Calu3 (cell line): ENCODE data around the gene ITGA11. TPM values are rescaled to one million over a fixed set of nuclear protein-coding genes. Genes with fewer than 3 reads are reported as not detected.
"Not testable (repeated sequence)": the region's sequence is repeated elsewhere in the genome, so short reads cannot be mapped to it uniquely, and the experiment has no call there.

Source experiments
- BruUV-seq: library from RNA; stranded (reverse); fragments of 400-500 nt; replicated peaks from 2 replicates; lab custom pipeline; 2021; lab: Mats Ljungman, UMichigan
- CTCF ChIA-PET: fragments of 300-600 bp; sonication (Branson Sonifier 250); formaldehyde crosslinking; loops from one replicate; lab custom pipeline; 2022; ENCODE audit warnings: antibody characterized with exemption; lab: Charles Lee
- DNase-seq: peaks from one replicate; pipeline ENCODE4 v3.0.0; 2022
- H3K27ac Mint-ChIP-seq: one replicate; pipeline ENCODE4 v1.8.0; 2022; ENCODE audit warnings: mixed read lengths; ENCODE audit not compliant: unreplicated experiment
- H3K27me3 Mint-ChIP-seq: one replicate; pipeline ENCODE4 v1.8.0; 2022; ENCODE audit warnings: mixed read lengths; ENCODE audit not compliant: unreplicated experiment
- H3K36me3 Mint-ChIP-seq: one replicate; pipeline ENCODE4 v1.8.0; 2022; ENCODE audit warnings: mild to moderate bottlenecking, moderate library complexity, mixed read lengths; ENCODE audit not compliant: insufficient read depth, unreplicated experiment
- H3K4me1 Mint-ChIP-seq: one replicate; pipeline ENCODE4 v1.8.0; 2022; ENCODE audit warnings: mild to moderate bottlenecking, low read depth, mixed read lengths; ENCODE audit not compliant: unreplicated experiment
- H3K4me3 Mint-ChIP-seq: one replicate; pipeline ENCODE4 v1.8.0; 2022; ENCODE audit warnings: mild to moderate bottlenecking, low read depth, moderate library complexity, mixed read lengths; ENCODE audit not compliant: unreplicated experiment
- H3K9me3 Mint-ChIP-seq: one replicate; pipeline ENCODE4 v1.8.0; 2022; ENCODE audit warnings: low read depth, mixed read lengths; ENCODE audit not compliant: unreplicated experiment
- intact Hi-C: fragments of 100-400 bp; cut with micrococcal nuclease; formaldehyde crosslinking; loops from one replicate; pipeline ENCODE4 v1.10.0; 2022; ENCODE audit not compliant: unreplicated experiment
- total RNA-seq: library from RNA; stranded (reverse); gene quantifications from 2 replicates; pipeline ENCODE4 v1.2.3, GENCODE V29; 2022
- TF ChIP-seq, protein P1 (sequence below): fragments of 200-600 bp; IDR thresholded peaks from one replicate; pipeline ENCODE4 v1.8.0; 2022; ENCODE audit warnings: antibody characterized with exemption; ENCODE audit not compliant: unreplicated experiment

ITGA11 gene
- total RNA-seq, 1 experiment from 2014 or later: not detected

DNA sequence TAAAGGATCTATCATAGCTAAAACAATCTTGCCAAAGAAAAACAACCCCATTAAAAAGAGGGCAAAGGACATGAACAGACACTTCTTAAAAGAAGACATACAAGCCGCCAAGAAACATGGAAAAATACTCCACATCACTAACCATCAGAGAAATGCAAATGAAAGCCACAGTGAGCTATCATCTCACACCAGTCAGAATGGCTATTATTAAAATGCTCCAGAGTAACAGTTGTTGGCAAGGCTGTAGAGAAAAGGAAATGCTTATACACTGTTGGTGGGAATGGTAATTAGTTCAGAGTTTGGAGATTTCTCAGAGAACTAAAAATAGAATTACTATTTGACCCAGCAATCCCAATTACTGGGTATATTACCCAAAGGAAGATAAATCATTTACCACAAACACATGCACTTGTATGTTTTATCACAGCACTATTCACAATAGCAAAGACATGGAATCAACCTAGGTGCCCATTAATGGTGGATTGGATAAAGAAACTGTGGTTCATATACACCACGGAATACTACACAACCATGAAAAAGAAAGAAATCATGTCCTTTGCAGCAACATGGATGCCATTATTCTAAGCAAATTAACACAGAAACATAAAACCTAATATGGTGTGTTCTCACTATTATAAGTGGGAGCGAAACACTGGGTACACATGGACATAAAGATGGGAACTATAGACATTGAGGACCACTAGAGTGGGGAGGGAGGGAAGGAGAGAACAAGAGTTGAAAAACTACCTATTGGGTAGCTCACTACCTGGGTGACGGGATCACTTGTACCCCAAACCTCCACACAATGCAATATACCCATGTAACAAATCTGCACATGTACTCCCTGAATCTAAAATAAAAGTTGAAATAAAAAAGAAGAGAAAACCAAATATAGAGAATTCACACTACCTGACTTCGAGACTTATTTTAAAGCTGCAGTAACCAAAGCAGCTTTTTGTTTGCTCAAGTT, 32.6 kb downstream of the ITGA11 start:
- Mint-ChIP-seq H3K4me3 (no peak overlapping the region), H3K9me3 (peaks cover 7% of the 10 kb centered on the region), H3K36me3 (no peaks in the 10 kb centered on the region), H3K27me3 (peaks cover 14% of the 10 kb centered on the region), H3K4me1 (peaks cover 15% of the 10 kb centered on the region), H3K27ac (peak overlapping the region; percentile 84)
- TF ChIP-seq, protein P1, sequence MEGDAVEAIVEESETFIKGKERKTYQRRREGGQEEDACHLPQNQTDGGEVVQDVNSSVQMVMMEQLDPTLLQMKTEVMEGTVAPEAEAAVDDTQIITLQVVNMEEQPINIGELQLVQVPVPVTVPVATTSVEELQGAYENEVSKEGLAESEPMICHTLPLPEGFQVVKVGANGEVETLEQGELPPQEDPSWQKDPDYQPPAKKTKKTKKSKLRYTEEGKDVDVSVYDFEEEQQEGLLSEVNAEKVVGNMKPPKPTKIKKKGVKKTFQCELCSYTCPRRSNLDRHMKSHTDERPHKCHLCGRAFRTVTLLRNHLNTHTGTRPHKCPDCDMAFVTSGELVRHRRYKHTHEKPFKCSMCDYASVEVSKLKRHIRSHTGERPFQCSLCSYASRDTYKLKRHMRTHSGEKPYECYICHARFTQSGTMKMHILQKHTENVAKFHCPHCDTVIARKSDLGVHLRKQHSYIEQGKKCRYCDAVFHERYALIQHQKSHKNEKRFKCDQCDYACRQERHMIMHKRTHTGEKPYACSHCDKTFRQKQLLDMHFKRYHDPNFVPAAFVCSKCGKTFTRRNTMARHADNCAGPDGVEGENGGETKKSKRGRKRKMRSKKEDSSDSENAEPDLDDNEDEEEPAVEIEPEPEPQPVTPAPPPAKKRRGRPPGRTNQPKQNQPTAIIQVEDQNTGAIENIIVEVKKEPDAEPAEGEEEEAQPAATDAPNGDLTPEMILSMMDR: no peak
- CTCF ChIA-PET: interaction anchor here (0.6 kb wide), 1 partner anchor 43 kb away, joined by 3 read pairs; no protein-coding TSS in a partner anchor
- DNase-seq: no peak
- intact Hi-C loops: no loop called here
- no TSS peak for BruUV-seq

DNA sequence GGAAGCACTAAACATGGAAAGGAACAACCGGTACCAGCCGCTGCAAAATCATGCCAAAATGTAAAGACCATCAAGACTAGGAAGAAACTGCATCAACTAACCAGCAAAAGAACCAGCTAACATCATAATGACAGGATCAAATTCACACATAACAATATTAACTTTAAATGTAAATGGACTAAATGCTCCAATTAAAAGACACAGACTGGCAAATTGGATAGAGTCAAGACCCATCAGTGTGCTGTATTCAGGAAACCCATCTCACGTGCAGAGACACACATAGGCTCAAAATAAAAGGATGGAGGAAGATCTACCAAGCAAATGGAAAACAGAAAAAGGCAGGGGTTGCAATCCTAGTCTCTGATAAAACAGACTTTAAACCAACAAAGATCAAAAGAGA, 34.0 kb downstream of the ITGA11 start:
- DNase-seq, CTCF ChIA-PET, H3K36me3 Mint-ChIP-seq, H3K4me3 Mint-ChIP-seq, H3K27ac Mint-ChIP-seq, BruUV-seq, intact Hi-C loops, H3K9me3 Mint-ChIP-seq: not testable (repeated sequence)
- Mint-ChIP-seq H3K4me1 (peaks cover 15% of the 10 kb centered on the region), H3K27me3 (peaks cover 16% of the 10 kb centered on the region)

DNA sequence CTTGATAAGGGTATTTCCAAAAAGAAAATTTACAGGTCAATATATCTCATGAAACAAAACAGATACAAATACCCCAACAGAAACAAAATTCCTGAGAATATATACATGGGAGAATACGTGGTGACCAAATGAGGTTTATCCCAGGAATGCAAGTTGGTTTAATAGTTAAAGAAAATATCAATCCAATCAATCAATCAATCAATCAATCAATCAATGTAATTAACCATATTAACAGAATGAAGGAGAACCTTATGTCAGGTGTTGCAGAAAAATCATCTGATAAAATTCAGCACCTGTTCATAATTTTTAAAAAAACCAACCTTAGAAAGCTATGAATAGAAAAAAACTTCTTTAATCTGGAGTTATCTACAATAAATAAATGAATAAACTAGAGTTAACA, 35.9 kb downstream of the ITGA11 start:
- Mint-ChIP-seq H3K36me3 (no peaks in the 10 kb centered on the region), H3K27me3 (peaks cover 31% of the 10 kb centered on the region), H3K9me3 (peaks cover 13% of the 10 kb centered on the region), H3K4me3 (no peak overlapping the region), H3K27ac (no peak overlapping the region), H3K4me1 (peaks cover 15% of the 10 kb centered on the region)
- CTCF ChIA-PET: interaction anchor here (0.6 kb wide), 1 partner anchor 17 kb away, joined by 6 read pairs; no protein-coding TSS in a partner anchor
- no peak for DNase-seq
- intact Hi-C loops: no loop called here
- TF ChIP-seq, protein P1: no peak
- no TSS peak for BruUV-seq

- no peaks in the 10 kb centered on the region for H3K36me3 Mint-ChIP-seq
- H3K27ac Mint-ChIP-seq: no peak overlapping the region
- H3K4me1 Mint-ChIP-seq: no peaks in the 10 kb centered on the region
- H3K9me3 Mint-ChIP-seq: peaks cover 13% of the 10 kb centered on the region
- intact Hi-C loops: no loop called here
- no peak overlapping the region for H3K4me3 Mint-ChIP-seq
- H3K27me3 Mint-ChIP-seq: peaks cover 31% of the 10 kb centered on the region
- TF ChIP-seq, protein P1: no peak
- BruUV-seq: no TSS peak
- no peak for DNase-seq
- CTCF ChIA-PET: interaction anchor here (0.6 kb wide), 1 partner anchor 104 kb away, joined by 3 read pairs; no protein-coding TSS in a partner anchor
Measured at GRCh38 chr15:68391121-68391520, 40.8 kb downstream of the ITGA11 start.
